Neuronal stem cell (in vitro differentiated cells): ENCODE measurements around the gene ULK2.
A peak's percentile ranks its signal among the peaks of the same experiment; 100 is the strongest.

ENCODE experiments used
- DNase-seq: peaks from one replicate; pipeline ENCODE4 v3.0.0-alpha.2; 2013; ENCODE audit warnings: low spot score
- H2AFZ ChIP-seq: one replicate; pipeline ENCODE4 v1.6.1; 2013; ENCODE audit warnings: mild to moderate bottlenecking, low read length, inconsistent platforms
- H2AK5ac ChIP-seq: 2 replicates; pipeline ENCODE4 v1.6.1; 2013; ENCODE audit warnings: low read depth, mild to moderate bottlenecking, inconsistent platforms, low read length, moderate library complexity, mixed read lengths
- H2BK120ac ChIP-seq: 2 replicates; pipeline ENCODE4 v1.6.1; 2013; ENCODE audit warnings: low read depth, mild to moderate bottlenecking, inconsistent platforms, low read length, moderate library complexity, mixed read lengths
- H2BK12ac ChIP-seq: one replicate; pipeline ENCODE4 v1.6.1; 2013; ENCODE audit warnings: low read length, inconsistent platforms
- H2BK15ac ChIP-seq: 2 replicates; pipeline ENCODE4 v1.6.1; 2013; ENCODE audit warnings: mild to moderate bottlenecking, low read length, inconsistent platforms, mixed read lengths
- H2BK5ac ChIP-seq: one replicate; pipeline ENCODE4 v1.6.1; 2013; ENCODE audit warnings: inconsistent platforms, mild to moderate bottlenecking, low read length, moderate library complexity
- H3K14ac ChIP-seq: one replicate; pipeline ENCODE4 v1.6.1; 2013; ENCODE audit warnings: low read length, inconsistent platforms
- H3K18ac ChIP-seq: 2 replicates; pipeline ENCODE4 v1.6.1; 2013; ENCODE audit warnings: low read length, inconsistent platforms
- H3K23ac ChIP-seq: 2 replicates; pipeline ENCODE4 v1.6.1; 2013; ENCODE audit warnings: low read depth, mild to moderate bottlenecking, mixed read lengths, low read length, inconsistent platforms; ENCODE audit not compliant: poor library complexity
- H3K27ac ChIP-seq: replicated peaks from 3 replicates; pipeline ENCODE4 v1.5.1; 2013; ENCODE audit warnings: low read length, inconsistent platforms
- H3K27me3 ChIP-seq, 3 experiments: 2 replicates each; pipeline ENCODE4 v1.6.1; 2013; ENCODE audit warnings: low read length in 3 of 3, mild to moderate bottlenecking in 2 of 3, inconsistent platforms in 1 of 3, low read depth in 1 of 3, mixed read lengths in 1 of 3, moderate library complexity in 1 of 3; ENCODE audit not compliant: control insufficient read depth in 3 of 3, insufficient read depth in 3 of 3
- H3K36me3 ChIP-seq, 2 donors: replicated peaks in 1 of 2; 2 replicates each; pipeline ENCODE4 v1.6.1; 2013; ENCODE audit warnings: low read length in 2 of 2; ENCODE audit not compliant: control insufficient read depth in 2 of 2, insufficient read depth in 2 of 2
- H3K4ac ChIP-seq: 2 replicates; pipeline ENCODE4 v1.6.1; 2013; ENCODE audit warnings: inconsistent platforms, mild to moderate bottlenecking, low read length, moderate library complexity
- H3K4me1 ChIP-seq, 2 donors: 1 replicate in 1 of 2; 2 replicates in 1 of 2; pipeline ENCODE4 v1.6.1; 2013; ENCODE audit warnings: low read length in 2 of 2, low read depth in 1 of 2; ENCODE audit not compliant: control insufficient read depth in 2 of 2, insufficient read depth in 1 of 2
- H3K4me2 ChIP-seq: one replicate; pipeline ENCODE4 v1.6.1; 2013; ENCODE audit warnings: mild to moderate bottlenecking, low read length, inconsistent platforms; ENCODE audit not compliant: insufficient read depth, poor library complexity, severe bottlenecking
- H3K4me3 ChIP-seq, 2 donors: 2 replicates each; pipeline ENCODE4 v1.5.1; 2013; ENCODE audit warnings: low read length in 2 of 2, mild to moderate bottlenecking in 2 of 2, inconsistent platforms in 1 of 2, moderate library complexity in 1 of 2
- H3K79me1 ChIP-seq: one replicate; pipeline ENCODE4 v1.6.1; 2013; ENCODE audit warnings: low read depth, mild to moderate bottlenecking, inconsistent platforms, low read length, moderate library complexity
- H3K9ac ChIP-seq: one replicate; pipeline ENCODE4 v1.6.1; 2013; ENCODE audit warnings: mild to moderate bottlenecking, low read depth, low read length, inconsistent platforms; ENCODE audit not compliant: poor library complexity
- H3K9me3 ChIP-seq, 2 donors: replicated peaks in 1 of 2; 2 replicates each; pipeline versions ENCODE3 to v1.6.1; 2013; ENCODE audit warnings: low read length in 2 of 2, mild to moderate bottlenecking in 2 of 2, inconsistent platforms in 1 of 2, low read depth in 1 of 2, mixed read lengths in 1 of 2, moderate library complexity in 1 of 2; ENCODE audit not compliant: control insufficient read depth in 2 of 2, insufficient read depth in 1 of 2
- H4K8ac ChIP-seq: one replicate; pipeline ENCODE4 v1.6.1; 2013; ENCODE audit warnings: low read depth, mild to moderate bottlenecking, inconsistent platforms, low read length, moderate library complexity
- H4K91ac ChIP-seq: one replicate; pipeline ENCODE4 v1.6.1; 2013; ENCODE audit warnings: low read length, low read depth, mild to moderate bottlenecking, inconsistent platforms; ENCODE audit not compliant: poor library complexity
- WGBS, 2 donors: extraction: QIAGEN DNeasy Blood & Tissue Kit; methylation state at CpG; one replicate each; pipeline ENCODE4 v1.1.7; 2013; ENCODE audit warnings: missing lambda C conversion rate in 2 of 2, mixed read lengths in 1 of 2; ENCODE audit not compliant: insufficient read length in 2 of 2, insufficient replicate concordance in 1 of 2; ENCODE audit errors: extremely low coverage in 2 of 2; 5-methylcytosine and 5-hydroxymethylcytosine counted together

ULK2 gene

DNA sequence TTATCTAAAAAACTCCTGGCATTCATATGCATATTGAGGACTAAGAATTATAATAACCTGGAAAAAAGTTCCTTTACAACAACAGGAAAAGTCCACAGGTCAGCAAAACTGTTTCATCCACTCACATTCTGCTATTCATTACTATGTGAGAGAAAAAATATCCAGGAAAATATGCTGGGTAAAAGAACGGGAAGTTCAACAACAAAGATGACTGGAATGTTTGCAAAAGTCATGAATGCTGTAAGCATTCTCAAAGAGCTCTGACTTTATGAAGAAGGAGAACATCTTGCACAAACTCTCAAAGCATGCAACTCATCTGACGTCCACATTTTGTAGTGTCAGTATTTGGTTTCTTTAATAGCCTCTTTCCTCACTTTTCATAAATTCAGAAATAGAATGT is 62.7 kb downstream of the ULK2 start:
- no peak overlapping the region for H2BK15ac ChIP-seq
- WGBS, 2 donors = no CpG with 5 or more reads among the region's 2 CpGs
- H2AK5ac ChIP-seq = no peak overlapping the region
- H3K18ac ChIP-seq = no peak overlapping the region
- H3K4me2 ChIP-seq = no peak overlapping the region
- H3K4me3 ChIP-seq = no peak overlapping the region
- no peak overlapping the region for H3K9ac ChIP-seq
- H3K4ac ChIP-seq = no peak overlapping the region
- H3K14ac ChIP-seq = no peak overlapping the region
- H2BK12ac ChIP-seq = no peak overlapping the region
- H3K27ac ChIP-seq = no peak overlapping the region
- H2BK120ac ChIP-seq = no peak overlapping the region
- no peak overlapping the region for H2AFZ ChIP-seq
- H3K23ac ChIP-seq = no peak overlapping the region
- H3K79me1 ChIP-seq = no peaks in the 10 kb centered on the region
- H3K4me1 ChIP-seq = no peaks in the 10 kb centered on the region
- no peak overlapping the region for H2BK5ac ChIP-seq
- no peaks in the 10 kb centered on the region for H3K9me3 ChIP-seq
- no peak overlapping the region for H4K91ac ChIP-seq
- H4K8ac ChIP-seq = no peak overlapping the region
- DNase-seq = no peak
- no peaks in the 10 kb centered on the region for H3K27me3 ChIP-seq
- peaks cover 0 to 6% of the 10 kb centered on the region in 2 donors for H3K36me3 ChIP-seq

DNA sequence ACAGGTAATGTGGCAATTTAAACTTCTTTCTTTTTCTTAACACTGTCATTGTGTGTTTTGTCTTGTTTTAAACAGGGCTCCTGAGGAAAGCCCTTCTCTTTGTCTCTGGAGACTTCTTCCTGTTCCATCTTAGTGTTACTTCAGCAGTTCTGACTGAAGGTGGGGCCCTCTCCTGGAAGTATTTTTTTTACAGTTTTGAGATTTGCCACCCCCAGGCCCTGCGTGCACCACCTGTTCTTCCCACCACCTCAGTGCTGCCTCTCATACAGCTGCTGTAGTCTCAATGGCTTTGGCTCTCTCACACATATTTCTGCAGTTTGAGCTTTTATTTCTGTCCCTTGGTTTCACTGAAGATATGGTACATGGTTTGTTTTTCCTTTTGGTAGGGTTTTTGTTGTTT is 67.2 kb downstream of the ULK2 start:
- Histone ChIP-seq H3K27me3 (no peaks in the 10 kb centered on the region), H3K4me3 (no peak overlapping the region), H2BK12ac (no peak overlapping the region), H3K27ac (no peak overlapping the region), H2BK15ac (no peak overlapping the region), H3K36me3 (peaks cover 10 to 36% of the 10 kb centered on the region in 2 donors), H3K4ac (no peak overlapping the region), H3K9ac (no peak overlapping the region), H2BK5ac (no peak overlapping the region), H3K14ac (no peak overlapping the region), H3K9me3 (peaks cover 10 to 21% of the 10 kb centered on the region in 2 donors), H2BK120ac (no peak overlapping the region), H3K23ac (no peak overlapping the region), H3K79me1 (no peaks in the 10 kb centered on the region), H3K4me1 (no peaks in the 10 kb centered on the region), H3K18ac (no peak overlapping the region), H2AFZ (no peak overlapping the region), H4K91ac (no peak overlapping the region), H3K4me2 (no peak overlapping the region), H2AK5ac (no peak overlapping the region), H4K8ac (no peak overlapping the region)
- no CpG with 5 or more reads among the region's 1 CpG for WGBS, 2 donors
- no peak for DNase-seq

DNA sequence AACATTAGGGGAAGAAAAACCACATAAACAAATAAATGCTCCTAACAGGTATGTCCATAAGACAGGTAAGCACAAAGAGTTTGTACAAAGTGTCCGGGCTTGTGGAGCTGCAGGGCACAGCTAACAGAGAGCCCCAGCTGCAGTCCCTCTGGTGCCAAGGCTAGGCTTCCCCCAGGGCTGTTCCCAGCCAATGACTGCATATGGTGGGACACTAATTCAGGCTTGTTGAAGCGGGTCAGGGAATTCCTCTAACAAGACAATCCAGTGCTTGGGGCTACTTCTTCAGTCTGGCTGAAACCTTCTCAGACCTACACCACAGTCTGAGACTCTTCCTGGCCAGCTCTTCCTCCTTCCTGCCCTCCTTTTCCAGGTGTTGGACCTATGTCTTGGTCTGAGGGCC is 67.9 kb downstream of the ULK2 start:
- no peak overlapping the region for H2BK5ac ChIP-seq
- no peak overlapping the region for H3K27ac ChIP-seq
- H3K4ac ChIP-seq = no peak overlapping the region
- no peak overlapping the region for H2AK5ac ChIP-seq
- no peak overlapping the region for H4K8ac ChIP-seq
- no peak overlapping the region for H2BK120ac ChIP-seq
- H4K91ac ChIP-seq = no peak overlapping the region
- H3K23ac ChIP-seq = no peak overlapping the region
- H3K14ac ChIP-seq = peak overlapping the region; percentile 9
- H3K18ac ChIP-seq = no peak overlapping the region
- no CpG with 5 or more reads among the region's 2 CpGs for WGBS, 2 donors
- no peak overlapping the region for H2BK12ac ChIP-seq
- no peak overlapping the region for H3K4me2 ChIP-seq
- no peak overlapping the region for H2BK15ac ChIP-seq
- no peak overlapping the region for H3K9ac ChIP-seq
- no peaks in the 10 kb centered on the region for H3K4me1 ChIP-seq
- H3K79me1 ChIP-seq = no peaks in the 10 kb centered on the region
- H3K4me3 ChIP-seq = no peak overlapping the region
- H3K9me3 ChIP-seq = peaks cover 12 to 27% of the 10 kb centered on the region in 2 donors
- H3K36me3 ChIP-seq = peaks cover 10 to 44% of the 10 kb centered on the region in 2 donors
- H3K27me3 ChIP-seq = no peaks in the 10 kb centered on the region
- H2AFZ ChIP-seq = no peak overlapping the region
- no peak for DNase-seq

DNA sequence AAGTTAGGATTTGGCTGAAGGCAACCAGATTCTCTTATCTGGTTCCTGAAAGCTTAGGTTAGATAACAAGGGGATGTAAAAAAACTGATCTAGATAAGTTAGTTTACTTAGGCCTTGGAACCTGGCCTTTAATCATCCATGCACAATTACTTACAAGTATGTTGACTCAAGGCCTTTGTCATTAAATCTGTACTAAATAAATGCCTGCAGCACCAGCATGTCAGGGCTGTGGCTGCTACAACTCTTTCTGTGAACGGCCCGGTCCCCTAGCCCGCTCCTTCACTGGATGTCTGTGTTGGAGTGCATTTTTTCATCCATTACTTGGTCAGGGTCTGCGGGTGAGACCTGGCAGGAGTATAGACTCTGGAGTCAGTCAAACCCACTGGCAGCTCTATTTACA is 71.3 kb downstream of the ULK2 start:
- no peak overlapping the region for H3K27ac ChIP-seq
- H4K8ac ChIP-seq = no peak overlapping the region
- H2BK15ac ChIP-seq = no peak overlapping the region
- H3K23ac ChIP-seq = no peak overlapping the region
- peaks cover 12 to 45% of the 10 kb centered on the region in 2 donors for H3K9me3 ChIP-seq
- H3K27me3 ChIP-seq = no peaks in the 10 kb centered on the region
- H2BK12ac ChIP-seq = no peak overlapping the region
- DNase-seq = no peak
- H3K4me3 ChIP-seq = no peak overlapping the region
- H3K4ac ChIP-seq = no peak overlapping the region
- no CpG with 5 or more reads among the region's 4 CpGs for WGBS, 2 donors
- no peak overlapping the region for H3K14ac ChIP-seq
- H2BK5ac ChIP-seq = no peak overlapping the region
- H3K9ac ChIP-seq = no peak overlapping the region
- no peak overlapping the region for H4K91ac ChIP-seq
- H2AFZ ChIP-seq = no peak overlapping the region
- H3K18ac ChIP-seq = no peak overlapping the region
- H3K36me3 ChIP-seq = peaks cover 14 to 60% of the 10 kb centered on the region in 2 donors
- H3K79me1 ChIP-seq = no peaks in the 10 kb centered on the region
- H3K4me1 ChIP-seq = no peaks in the 10 kb centered on the region
- no peak overlapping the region for H2BK120ac ChIP-seq
- no peak overlapping the region for H3K4me2 ChIP-seq
- H2AK5ac ChIP-seq = no peak overlapping the region
